Brain microvascular endothelial cell (primary cell): ENCODE results near the gene WFDC2.
A peak's percentile ranks its signal among the peaks of the same experiment; 100 is the strongest.

Experiments used
- DNase-seq: peaks from one replicate; pipeline ENCODE4 v3.0.0-alpha.2; 2020
- H3K27ac ChIP-seq: fragments of 250-450 bp; sonication (Bioruptor Pico); 2 replicates; pipeline ENCODE4 v1.5.1; 2020; ENCODE audit warnings: mild to moderate bottlenecking, moderate library complexity
- H3K27me3 ChIP-seq: fragments of 250-450 bp; sonication (Bioruptor Pico); replicated peaks from 2 replicates; pipeline ENCODE4 v1.5.1; 2020; ENCODE audit warnings: mild to moderate bottlenecking
- H3K36me3 ChIP-seq: fragments of 250-450 bp; sonication (Bioruptor Pico); replicated peaks from 2 replicates; pipeline ENCODE4 v1.5.1; 2020; ENCODE audit warnings: mild to moderate bottlenecking
- H3K4me3 ChIP-seq: 2 replicates; pipeline ENCODE4 v1.5.1; 2011; ENCODE audit warnings: low read depth, mild to moderate bottlenecking, control low read depth, low read length, moderate library complexity
- CTCF ChIP-seq: IDR thresholded peaks from 2 replicates; pipeline ENCODE4 v1.5.1; 2011; ENCODE audit warnings: low read depth, mild to moderate bottlenecking, moderate library complexity, low read length, control low read depth, inconsistent platforms; ENCODE audit errors: missing control alignments
- in situ Hi-C: cut with HindIII; loops from 2 replicates; pipeline ENCODE4 v1.10.0; 2017; ENCODE audit warnings: low sequenced_read_pairs, low pct_ligation_motif_present

Gene WFDC2

GRCh38 chr20:45445805-45446562, 23.6 kb upstream of the WFDC2 start:
- Histone ChIP-seq H3K4me3 (no peak overlapping the region), H3K27ac (no peak overlapping the region), H3K27me3 (no peaks in the 10 kb centered on the region), H3K36me3 (no peaks in the 10 kb centered on the region)
- peak; percentile 80 for TF ChIP-seq CTCF
- in situ Hi-C loops: no loop called here
- DNase-seq: no peak

GRCh38 chr20:45448270-45448669, 21.3 kb upstream of the WFDC2 start:
- no peaks in the 10 kb centered on the region for H3K36me3 ChIP-seq
- no peak overlapping the region for H3K4me3 ChIP-seq
- no peak overlapping the region for H3K27ac ChIP-seq
- in situ Hi-C loops: no loop called here
- H3K27me3 ChIP-seq: no peaks in the 10 kb centered on the region
- DNase-seq: no peak
- TF ChIP-seq CTCF: no peak

- Histone ChIP-seq H3K27me3 (no peaks in the 10 kb centered on the region), H3K36me3 (no peaks in the 10 kb centered on the region), H3K27ac (no peak overlapping the region), H3K4me3 (no peak overlapping the region)
- no peak for DNase-seq
- no peak for TF ChIP-seq CTCF
- in situ Hi-C loops: no loop called here
Measured at GRCh38 chr20:45449528-45449927, 20.0 kb upstream of the WFDC2 start.

- Histone ChIP-seq H3K27ac (no peak overlapping the region), H3K4me3 (no peak overlapping the region), H3K27me3 (no peaks in the 10 kb centered on the region), H3K36me3 (no peaks in the 10 kb centered on the region)
- in situ Hi-C loops: no loop called here
- DNase-seq: peak; percentile 27
- TF ChIP-seq CTCF: peak; percentile 73
Measured at GRCh38 chr20:45450097-45450818, 19.3 kb upstream of the WFDC2 start.

GRCh38 chr20:45452238-45452637, 17.3 kb upstream of the WFDC2 start:
- in situ Hi-C loops: no loop called here
- no peak for DNase-seq
- no peak for TF ChIP-seq CTCF
- Histone ChIP-seq H3K27me3 (no peaks in the 10 kb centered on the region), H3K4me3 (no peak overlapping the region), H3K36me3 (no peaks in the 10 kb centered on the region), H3K27ac (no peak overlapping the region)
